GM19099 (cell line): Measurements from ENCODE around the gene EGR2.

ENCODE experiments used
- POLR2A ChIP-seq: IDR thresholded peaks from 3 replicates; pipeline ENCODE4 v1.6.1; 2011; ENCODE audit warnings: low read depth; ENCODE audit not compliant: insufficient read length; ENCODE audit errors: extremely low read depth

The EGR2 gene

GRCh38 chr10:62810156-62810902 is 5.8 kb downstream of the EGR2 start:
- TF ChIP-seq POLR2A, result no peak

GRCh38 chr10:62806251-62806650 is 9.9 kb downstream of the EGR2 start:
- TF ChIP-seq POLR2A, result no peak

- no peak for TF ChIP-seq POLR2A
These were observed 10.7 kb downstream of the EGR2 start for GRCh38 chr10:62805231-62806099.

- peak; percentile 65 for TF ChIP-seq POLR2A
These were observed 11.6 kb downstream of the EGR2 start, which contains the start of gene ADO for GRCh38 chr10:62804356-62805230. Gene ADO, plus strand, starts transcription at chr10:62804720. Its CDS starts 340 bp downstream, at chr10:62805060.

- TF ChIP-seq POLR2A, result no peak
These were observed 12.3 kb downstream of the EGR2 start for GRCh38 chr10:62803724-62804355.

GRCh38 chr10:62801871-62802270 is 14.3 kb downstream of the EGR2 start:
- no peak for TF ChIP-seq POLR2A

- no peak for TF ChIP-seq POLR2A
These were observed 19.3 kb downstream of the EGR2 start for GRCh38 chr10:62796896-62797295.

GRCh38 chr10:62795762-62796161 is 20.4 kb downstream of the EGR2 start:
- no peak for TF ChIP-seq POLR2A

- no peak for TF ChIP-seq POLR2A
These were observed 21.1 kb downstream of the EGR2 start for GRCh38 chr10:62795100-62795499.

- no peak for TF ChIP-seq POLR2A
These were observed 21.9 kb downstream of the EGR2 start for GRCh38 chr10:62794306-62794705.

GRCh38 chr10:62792261-62792660 is 23.9 kb downstream of the EGR2 start:
- TF ChIP-seq POLR2A, result no peak

- TF ChIP-seq POLR2A, result no peak
These were observed 25.6 kb downstream of the EGR2 start for GRCh38 chr10:62790571-62790970.

- no peak for TF ChIP-seq POLR2A
These were observed 26.1 kb downstream of the EGR2 start for GRCh38 chr10:62790019-62790555.

GRCh38 chr10:62788861-62789467 is 27.2 kb downstream of the EGR2 start:
- TF ChIP-seq POLR2A, result no peak
